Left renal cortex interstitium (tissue), 4 donors: Measurements from ENCODE around the gene OPN1LW. TPM values are rescaled to one million over a fixed set of nuclear protein-coding genes. Genes with fewer than 3 reads are reported as not detected.
"Not testable (repeated sequence)": the region's sequence is repeated elsewhere in the genome, so short reads cannot be mapped to it uniquely, and the experiment has no call there.

Source experiments
- DNase-seq, 4 donors: peaks; one replicate each; pipeline ENCODE4 v3.0.0-alpha.2; 2013; ENCODE audit warnings: low read depth in 4 of 4, low spot score in 2 of 4, missing footprints in 1 of 4
- polyA plus RNA-seq, 4 donors: library from polyadenylated mRNA; unstranded; fragments of 120-200 nt; gene quantifications; one replicate each; pipeline ENCODE4 v1.2.1, GENCODE V29; 2013; ENCODE audit not compliant: insufficient read length in 4 of 4

Gene OPN1LW
- polyA plus RNA-seq, 4 donors = not detected

GRCh38 chrX:154132366-154132765 lies 11.7 kb upstream of the OPN1LW start:
- DNase-seq = no peak

- no peak for DNase-seq
These were observed 8.4 kb upstream of the OPN1LW start for GRCh38 chrX:154135458-154136229.

GRCh38 chrX:154136627-154137161 lies 7.3 kb upstream of the OPN1LW start:
- DNase-seq = peak in 3 of 4 donors; percentile 45 to 53 (median 47)

- no peak for DNase-seq
These were observed 5.2 kb upstream of the OPN1LW start for GRCh38 chrX:154138857-154139256.

DNA sequence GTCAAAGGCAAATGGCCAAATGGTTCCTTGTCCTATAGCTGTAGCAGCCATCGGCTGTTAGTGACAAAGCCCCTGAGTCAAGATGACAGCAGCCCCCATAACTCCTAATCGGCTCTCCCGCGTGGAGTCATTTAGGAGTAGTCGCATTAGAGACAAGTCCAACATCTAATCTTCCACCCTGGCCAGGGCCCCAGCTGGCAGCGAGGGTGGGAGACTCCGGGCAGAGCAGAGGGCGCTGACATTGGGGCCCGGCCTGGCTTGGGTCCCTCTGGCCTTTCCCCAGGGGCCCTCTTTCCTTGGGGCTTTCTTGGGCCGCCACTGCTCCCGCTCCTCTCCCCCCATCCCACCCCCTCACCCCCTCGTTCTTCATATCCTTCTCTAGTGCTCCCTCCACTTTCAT lies 3.8 kb upstream of the OPN1LW start:
- no peak for DNase-seq

GRCh38 chrX:154140742-154141141 lies 3.3 kb upstream of the OPN1LW start:
- no peak for DNase-seq

DNA sequence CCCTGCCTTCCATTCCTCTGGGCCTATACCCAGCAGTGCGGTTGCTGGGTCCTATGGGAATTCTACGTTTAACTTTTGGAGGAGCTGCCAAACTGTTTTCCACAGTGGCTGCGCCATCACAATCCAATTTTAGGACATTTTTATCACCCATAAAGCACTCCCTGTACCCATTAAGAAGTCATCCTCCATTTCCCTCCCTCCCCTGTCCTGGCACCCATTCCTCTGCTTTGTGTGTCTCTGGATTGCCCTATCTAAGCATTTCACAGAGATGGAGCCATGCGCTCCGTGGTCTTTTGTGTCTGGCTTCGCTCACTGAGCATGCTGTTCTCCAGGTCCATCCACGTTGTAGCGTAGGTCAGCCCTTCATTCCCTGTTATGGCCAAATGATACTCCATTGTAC lies 1.7 kb upstream of the OPN1LW start:
- no peak for DNase-seq

DNA sequence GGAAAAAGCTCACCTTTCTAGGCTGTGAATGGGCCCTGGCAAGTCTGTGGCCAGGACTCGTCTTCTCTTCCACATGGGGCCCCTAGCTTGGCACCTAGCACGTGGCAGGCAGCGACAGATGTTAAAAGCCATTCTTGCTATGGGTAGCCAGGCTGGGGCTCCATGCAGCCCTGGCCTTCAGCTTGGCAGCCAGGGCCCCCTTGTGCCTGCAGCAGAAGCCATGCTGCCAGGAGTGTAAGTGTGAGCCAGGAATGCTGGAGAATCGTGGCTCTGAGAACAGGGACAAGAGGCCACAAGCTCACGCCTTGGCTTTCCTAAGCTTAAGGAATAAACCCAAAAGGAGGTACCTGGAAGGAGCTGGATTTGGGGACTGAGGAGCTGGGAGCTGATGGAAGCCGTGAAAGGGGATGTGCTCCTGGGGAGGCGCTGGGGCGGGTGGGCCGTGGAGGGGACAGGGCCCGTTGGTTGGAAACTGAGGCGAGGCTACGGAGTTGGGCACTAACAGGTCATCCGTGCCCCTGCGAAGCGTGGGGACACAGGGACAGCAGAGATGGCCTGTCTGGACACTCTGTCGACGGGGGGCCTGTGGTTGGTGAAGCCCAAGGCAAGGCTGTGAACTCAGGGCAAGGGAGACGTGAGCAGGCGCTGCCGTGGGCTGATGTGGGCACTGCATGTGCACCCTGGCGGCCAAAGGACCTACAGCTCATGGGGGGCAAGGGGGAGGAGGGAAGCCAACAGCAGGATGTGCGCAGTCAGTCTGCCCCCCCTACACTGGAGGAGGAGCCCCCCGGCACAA lies 895 bp upstream of the OPN1LW start:
- no peak for DNase-seq

GRCh38 chrX:154151030-154151429 lies 7.0 kb downstream of the OPN1LW start:
- DNase-seq = not testable (repeated sequence)

DNA sequence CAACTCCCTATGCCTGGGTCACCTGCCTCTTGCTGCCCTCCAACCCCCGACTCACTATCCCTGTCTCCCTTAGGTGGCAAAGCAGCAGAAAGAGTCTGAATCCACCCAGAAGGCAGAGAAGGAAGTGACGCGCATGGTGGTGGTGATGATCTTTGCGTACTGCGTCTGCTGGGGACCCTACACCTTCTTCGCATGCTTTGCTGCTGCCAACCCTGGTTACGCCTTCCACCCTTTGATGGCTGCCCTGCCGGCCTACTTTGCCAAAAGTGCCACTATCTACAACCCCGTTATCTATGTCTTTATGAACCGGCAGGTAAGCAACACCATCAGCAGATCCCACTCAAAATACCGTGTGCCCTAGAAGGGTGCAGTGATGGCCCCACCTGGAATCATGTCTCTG lies 12.2 kb downstream of the OPN1LW start:
- DNase-seq = not testable (repeated sequence)

DNA sequence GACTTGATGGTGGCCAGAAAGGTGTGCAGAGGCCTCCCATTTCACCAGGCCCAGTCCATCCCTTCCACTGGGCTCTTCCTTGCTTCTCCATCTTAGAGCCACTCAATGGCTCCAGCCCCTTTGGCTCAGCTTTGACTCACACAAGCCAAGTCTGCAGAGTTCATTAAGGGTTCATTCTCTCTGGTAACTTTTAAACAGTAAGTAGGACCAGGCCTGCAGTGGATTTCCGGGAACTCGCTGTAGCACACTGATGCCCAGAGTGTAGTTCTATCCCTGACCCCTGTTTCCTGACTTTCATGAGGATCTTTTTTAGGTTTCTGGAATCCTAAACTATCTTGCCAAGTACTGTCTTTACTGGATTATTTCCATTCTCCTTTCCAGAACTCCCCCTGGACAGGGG lies 13.2 kb downstream of the OPN1LW start:
- DNase-seq = not testable (repeated sequence)

DNA sequence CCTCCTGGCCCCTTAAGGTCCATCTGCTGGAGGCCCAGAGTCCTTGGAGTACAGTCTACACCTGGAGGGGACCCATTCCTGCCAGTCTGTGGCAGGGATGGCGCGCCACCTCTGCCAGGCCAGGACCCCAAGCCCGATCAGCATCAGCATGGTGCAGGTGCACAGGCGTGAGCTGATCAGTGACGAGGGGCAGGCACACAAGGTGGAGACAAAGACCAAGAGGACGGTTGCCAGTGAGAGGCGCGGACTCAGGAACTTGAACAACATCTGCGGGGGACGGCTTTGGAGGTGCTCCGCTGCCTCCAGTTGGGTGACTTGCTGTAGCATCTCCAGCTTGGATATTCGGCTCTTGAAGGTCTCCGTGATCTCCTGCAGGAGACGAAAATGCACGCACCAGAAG lies 15.3 kb downstream of the OPN1LW start:
- not testable (repeated sequence) for DNase-seq

- not testable (repeated sequence) for DNase-seq
These were observed 20.9 kb downstream of the OPN1LW start for GRCh38 chrX:154164902-154165301.

DNA sequence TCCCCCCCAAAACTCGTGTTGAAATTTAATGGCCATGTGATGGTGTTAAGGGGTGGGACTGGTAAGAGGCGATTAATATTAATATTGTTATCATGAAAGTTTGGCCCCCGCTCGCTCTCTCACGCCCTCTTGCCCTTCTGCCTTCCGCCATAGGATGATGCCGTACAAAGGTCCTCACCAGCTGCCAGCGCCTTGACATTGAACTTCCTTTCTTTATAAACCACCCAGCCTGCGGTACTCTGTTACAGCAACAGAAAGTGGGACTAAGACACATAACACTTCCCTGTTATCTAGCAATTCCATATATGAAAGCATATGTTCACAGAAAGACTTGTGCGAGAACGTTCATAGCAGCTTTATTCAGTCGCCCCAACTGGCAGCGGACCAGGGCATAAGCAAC lies 24.3 kb downstream of the OPN1LW start:
- not testable (repeated sequence) for DNase-seq

- not testable (repeated sequence) for DNase-seq
These were observed 28.5 kb downstream of the OPN1LW start for GRCh38 chrX:154172535-154172943.

DNA sequence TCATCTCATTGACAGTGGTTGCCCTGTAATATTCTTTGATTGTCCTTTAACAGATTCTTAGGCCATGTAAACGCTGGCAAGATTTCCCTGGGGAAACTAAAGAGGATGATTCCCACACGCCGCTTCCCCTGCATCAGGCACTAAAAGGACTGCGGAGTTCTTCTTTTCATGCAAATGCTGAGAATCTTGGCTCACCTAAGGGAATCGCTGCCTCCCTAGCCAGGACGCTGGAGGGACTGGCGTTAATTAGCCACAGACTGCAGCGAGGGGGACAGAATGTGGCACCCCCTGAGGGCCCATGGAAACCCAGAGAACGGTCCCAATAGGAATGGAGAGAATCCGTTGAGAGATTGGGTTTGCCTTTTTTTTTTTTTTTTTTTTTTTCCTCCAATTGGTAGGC lies 30.3 kb downstream of the OPN1LW start:
- not testable (repeated sequence) for DNase-seq

GRCh38 chrX:154182296-154182695 lies 38.3 kb downstream of the OPN1LW start, which contains the start of gene OPN1MW:
OPN1MW (plus strand) TSS chrX:154182596; CDS start chrX:154182678, 82 bp downstream.
- DNase-seq = not testable (repeated sequence)

DNA sequence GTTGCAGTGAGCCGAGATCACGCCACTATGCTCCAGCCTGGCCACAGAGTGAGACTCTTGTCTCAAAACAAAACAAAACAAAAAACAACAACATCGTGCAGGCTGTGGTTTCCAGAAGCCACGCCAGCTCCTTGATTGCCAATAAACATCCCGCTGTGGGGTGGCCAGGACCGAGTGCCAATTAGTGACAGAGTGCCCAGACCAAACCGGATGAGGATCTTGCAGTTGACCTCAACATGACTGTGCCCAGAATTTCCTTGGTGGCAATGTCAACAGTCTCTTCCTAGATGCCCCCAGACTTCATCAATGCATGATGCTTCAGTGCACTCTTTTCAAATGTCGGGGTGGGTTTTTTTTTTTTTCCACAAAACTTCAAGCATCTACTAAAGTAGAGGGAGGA lies 39.8 kb downstream of the OPN1LW start:
- not testable (repeated sequence) for DNase-seq

- not testable (repeated sequence) for DNase-seq
These were observed 48.8 kb downstream of the OPN1LW start for GRCh38 chrX:154192846-154193245.

- DNase-seq = not testable (repeated sequence)
These were observed 50.3 kb downstream of the OPN1LW start for GRCh38 chrX:154194316-154194715.

GRCh38 chrX:154196466-154196865 lies 52.4 kb downstream of the OPN1LW start:
- not testable (repeated sequence) for DNase-seq
